Limb (tissue), 2 donors: Measurements from ENCODE around the gene RARG.
A peak's percentile ranks its signal among the peaks of the same experiment; 100 is the strongest.

Experiments
- DNase-seq, 2 donors: peaks; one replicate each; pipeline ENCODE4 v3.0.0-alpha.2; 2016; ENCODE audit errors: extremely low spot score in 2 of 2

The RARG gene

DNA sequence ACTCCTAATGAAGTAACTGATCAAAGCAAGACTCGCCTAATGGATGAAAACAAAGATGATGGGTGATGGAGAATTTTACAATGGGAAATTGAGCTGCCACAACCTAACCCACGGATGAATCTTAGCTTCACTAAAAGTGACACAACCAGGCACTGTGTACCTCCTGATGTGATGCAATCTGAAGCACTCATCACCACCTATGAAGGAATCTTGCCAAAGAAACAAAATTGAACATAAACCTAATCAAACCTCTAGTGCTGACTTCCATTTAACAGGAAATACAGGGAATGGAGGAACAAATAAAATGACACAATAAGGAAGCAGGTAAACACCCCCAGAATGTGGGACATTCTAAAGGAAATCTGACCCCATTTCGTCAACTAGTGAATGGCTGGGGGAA, 13.3 kb upstream of the RARG start:
- no peak for DNase-seq

DNA sequence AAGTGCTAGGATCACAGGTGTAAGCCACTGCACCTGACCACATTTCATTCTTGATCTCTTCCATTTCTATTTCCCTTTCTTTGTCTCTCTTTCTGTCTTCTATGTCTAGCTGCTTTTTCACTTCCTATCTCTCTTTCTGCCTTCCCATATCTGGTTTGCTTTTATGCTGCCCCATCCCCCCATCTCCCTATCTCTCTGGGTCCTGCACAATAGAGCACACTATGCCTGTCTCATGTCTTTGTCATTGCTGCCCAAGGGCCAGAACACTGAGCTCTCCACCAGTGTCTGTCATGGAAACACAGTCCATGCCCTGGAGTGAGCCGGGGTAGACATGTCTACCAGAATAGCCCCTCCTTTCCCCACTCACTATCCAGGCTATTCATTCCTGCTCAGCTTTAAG, 12.3 kb upstream of the RARG start:
- no peak for DNase-seq

DNA sequence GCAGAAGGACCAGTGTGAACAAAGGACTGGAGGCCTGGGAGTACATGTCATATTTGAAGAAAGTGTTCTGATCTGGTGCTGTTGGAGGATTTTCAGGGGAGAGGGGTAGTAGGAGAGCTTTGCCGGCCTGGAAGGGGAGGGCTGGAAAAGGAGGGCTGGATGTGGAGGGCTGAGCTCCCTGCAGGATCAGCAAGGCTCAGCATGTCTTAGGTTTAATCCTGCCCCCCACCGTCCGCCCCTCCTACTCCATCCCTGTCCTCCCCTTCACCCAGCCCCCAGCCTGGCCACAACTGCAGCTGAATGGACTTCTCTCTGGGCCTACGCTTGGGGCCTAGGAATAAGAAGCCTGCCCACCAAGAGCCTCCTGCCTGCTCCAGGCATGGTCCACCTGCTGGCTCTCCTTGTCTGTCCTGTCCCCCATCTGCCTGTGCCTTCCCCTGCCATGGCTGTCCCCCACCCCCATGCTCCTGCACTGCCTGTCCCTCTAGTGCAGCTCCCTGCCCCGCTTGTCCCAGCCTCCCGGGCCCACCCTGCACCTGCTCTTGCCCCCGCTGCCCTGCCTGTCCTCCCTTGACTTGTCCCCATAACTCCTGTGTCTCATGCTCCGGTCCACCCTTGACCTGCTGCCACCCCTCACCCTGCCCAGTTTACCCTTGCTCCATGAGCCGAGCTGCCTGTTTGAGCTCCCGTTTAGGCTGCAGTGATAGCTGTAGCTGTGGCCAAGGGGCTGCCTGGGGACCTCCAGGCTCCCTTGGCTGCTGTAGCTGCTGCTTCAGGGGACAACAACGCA, 9.8 kb upstream of the RARG start:
- DNase-seq = no peak

DNA sequence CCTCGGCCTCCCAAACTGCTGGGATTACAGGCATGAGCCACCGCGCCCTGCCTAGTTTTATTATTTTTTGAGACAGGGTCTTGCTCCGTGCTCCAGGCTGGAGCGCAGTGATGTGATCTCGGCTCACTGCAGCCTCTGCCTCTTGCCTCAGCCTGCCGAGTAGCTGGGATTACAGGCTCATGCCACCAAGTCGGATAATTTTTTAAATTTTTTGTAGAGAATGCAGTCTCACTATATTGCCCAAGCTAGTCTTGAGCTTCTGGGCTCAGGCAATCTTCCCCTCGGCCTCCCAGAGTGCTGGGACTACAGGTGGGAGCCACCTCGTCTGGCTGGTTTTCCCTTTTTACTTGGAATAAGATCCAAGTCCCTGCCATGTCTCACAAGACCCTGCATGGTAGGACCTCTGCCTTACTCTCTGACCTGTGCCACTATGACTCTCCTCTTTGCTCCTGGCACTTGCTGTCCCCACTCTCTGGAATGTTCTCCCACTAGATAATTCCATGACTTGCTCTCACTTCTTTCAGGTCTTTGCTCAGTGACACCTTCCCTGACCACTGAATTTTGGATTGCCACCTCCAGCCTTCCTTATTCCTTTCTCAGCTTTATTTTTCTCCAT, 7.7 kb upstream of the RARG start:
- DNase-seq = no peak

DNA sequence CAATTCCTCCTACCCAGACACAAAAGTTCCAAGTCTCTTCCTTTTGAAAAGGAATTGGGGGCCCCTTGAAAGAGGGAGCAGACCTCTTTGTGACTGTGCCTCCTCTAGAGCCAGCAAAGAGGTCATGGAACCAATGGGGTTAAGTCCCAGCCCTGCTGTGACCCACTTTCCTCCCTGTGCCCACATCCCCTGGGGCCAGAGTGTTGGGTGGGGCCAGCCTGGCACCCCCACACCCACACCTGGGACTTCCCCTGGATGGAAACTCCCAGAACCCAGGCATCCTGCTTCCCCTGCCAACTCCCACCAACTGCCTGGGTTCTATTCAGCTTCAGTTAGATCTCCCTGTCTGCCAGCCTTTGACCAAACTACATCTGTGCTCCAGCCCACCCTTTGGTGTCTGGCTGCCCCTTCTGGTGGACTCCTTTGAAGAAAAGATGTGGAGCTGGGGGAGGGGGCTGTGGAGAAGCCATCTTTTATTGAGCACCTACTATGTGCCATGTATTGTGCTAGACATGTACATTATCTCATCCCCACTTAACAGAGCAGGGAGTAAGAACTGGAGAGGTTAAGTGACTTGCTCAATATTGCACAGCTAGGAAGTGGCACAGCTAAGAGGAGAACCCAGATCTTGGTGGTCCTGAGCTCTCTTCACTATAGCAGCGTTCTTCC, 4.6 kb upstream of the RARG start:
- no peak for DNase-seq

DNA sequence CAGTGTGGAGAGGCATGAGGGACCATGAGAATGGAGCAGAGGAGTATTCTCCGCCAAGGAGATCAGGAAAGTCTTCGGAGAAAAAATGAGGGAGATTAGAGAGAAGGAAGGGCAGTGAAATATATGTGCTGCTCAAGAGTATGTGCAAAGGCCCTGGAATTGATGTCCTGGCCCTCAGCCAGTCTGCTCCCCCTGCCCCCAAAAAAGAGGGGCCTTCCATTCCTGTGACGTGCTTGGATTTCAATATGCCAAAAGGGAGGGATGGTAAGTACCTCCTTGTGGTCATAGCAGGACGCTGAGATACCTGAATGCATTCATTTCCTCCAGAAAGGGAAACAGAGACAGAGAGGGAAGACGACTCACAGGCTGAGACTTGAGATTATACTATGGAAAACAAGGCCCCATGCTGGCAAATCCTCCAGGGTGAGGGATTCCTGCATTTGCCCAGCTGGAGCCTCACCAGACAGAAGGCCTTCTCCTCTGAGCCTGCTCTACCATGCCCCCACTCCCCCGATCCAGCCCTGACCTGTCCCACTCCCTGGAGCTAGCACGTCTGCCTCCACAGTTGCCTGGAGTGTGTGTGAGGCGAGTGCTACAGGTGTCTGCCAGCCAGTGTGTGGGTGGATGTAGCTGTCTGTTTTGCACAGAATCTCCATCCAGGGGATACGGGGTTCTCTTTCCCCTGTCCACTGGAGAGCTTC, 3.9 kb upstream of the RARG start:
- DNase-seq = no peak

DNA sequence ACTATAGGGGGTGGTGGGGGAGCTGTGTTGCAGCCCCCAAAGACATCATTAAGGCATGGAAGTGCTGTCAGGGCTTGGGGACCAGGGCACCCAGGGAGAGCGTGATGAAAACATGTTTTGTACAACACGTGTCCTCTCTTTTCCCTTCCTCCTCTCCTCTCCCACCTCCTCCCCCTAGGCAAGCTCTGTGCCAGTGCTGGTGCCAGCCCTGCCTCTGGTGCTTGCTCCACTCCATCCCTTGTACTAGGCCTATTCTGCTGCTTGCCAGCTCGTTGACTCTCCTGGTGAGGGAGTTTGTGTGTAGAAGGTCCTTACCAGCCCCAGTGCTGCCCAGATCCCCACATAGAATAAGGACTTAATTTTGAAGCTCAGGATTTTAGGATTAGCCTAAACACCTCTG, 3.2 kb upstream of the RARG start:
- no peak for DNase-seq

DNA sequence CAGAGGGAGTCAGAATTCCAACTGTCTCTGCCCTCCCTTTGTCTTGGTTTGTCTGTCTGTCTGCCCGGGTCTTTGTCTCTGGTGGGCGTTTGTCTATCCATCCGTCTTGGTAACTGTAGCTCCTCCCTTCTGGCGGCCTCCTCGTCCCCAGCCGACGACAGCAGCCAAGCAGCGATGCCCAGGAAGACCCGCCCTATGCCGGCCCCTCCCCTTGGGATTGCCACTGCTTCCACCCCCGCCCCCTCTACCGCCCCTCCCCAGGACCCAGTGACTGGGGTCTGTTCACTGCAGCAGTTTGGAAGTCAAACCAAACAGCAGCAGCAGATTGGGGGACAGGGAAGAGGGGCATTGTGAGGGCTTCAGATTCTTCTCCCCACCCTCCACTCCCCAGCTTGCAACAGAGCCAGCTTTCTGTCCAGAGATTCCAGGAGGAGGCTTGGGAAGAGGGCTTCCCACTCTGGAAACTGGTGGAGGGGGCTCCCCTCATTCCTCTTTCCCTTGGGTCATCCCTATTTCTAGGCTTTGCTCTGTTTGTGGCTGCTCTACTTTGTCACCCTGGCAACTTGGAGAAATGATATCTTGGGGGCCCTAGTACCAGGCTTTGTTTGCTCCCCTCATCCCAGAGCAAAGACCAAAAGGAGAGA, 2.4 kb upstream of the RARG start:
- DNase-seq = peak; percentile 51 to 76

DNA sequence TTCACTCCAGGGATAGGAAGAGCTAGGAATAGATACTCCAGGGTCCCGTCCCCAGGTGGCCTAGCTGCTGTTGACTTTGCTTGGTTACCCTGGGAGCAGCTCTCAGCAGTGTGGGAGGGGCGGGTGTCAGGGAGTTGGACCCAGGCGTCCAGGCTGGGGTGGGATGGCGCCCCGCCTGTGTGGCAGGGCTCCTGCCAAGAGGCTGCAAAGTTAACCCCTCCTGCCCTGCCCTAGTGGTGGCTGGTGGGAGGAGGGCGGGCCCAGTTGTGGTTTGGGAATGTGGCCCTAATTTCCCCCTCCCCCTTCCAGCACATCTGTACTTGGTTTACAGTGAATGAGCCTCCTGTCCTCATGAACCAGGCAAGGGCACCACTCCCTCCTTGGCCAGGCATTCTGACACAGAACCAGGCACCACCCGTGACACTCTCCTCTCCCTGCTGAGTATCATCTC, 1.7 kb upstream of the RARG start:
- DNase-seq = peak in 1 of 2 donors; percentile 36

DNA sequence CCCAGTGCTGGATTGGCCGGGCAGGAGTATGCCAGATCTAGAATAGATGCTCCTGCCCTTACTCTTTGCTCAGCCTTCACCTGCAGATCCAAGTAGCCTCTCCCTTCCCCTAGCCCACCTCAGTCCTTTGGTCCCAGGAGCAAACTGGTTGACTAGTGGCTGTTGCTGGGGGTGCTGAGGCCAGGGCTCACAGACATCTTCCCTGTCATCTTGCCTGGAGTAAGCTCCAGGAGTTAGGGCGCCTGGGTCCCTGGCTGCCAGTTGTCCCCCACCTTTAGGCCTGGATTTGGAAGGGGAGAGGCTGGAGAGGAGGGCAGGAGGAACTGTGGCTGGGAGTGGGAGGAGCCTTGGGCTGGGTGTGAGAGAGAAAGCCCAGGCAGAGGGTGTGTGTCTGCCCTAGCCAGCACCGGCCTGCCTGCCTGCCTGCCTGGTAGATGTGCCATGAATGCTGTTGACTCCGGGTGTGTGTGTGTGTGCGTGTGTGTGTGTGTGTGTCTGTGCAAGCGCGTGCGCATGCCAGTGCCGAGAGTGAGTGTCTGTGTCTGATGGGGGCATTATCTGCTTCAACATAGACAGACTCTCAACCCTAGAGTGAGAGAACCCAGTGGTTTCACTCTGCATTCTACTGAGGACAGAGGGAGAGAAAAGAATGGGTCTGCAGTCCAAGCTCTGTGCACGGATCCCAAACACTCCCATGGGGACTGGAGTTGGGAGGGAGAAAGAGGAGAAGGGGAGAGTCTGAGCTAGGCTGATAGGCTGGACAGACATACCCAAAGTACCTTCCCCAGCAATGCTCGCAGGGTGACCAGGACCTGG, 845 bp upstream of the RARG start:
- peak in 1 of 2 donors; percentile 51 for DNase-seq

DNA sequence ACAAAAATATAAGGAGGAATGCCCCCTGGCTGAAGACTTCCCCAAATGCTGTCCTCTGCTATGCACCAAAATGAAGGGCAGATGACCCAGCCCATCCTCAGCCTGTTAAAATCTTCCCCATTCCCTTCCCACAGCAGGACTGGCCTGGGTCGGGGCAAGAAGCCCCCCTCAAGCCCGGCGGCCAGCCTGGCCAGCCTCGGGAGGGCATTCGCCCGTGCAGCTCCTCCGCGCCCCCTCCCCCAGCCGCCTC, 413 bp downstream of the RARG start:
- no peak for DNase-seq

DNA sequence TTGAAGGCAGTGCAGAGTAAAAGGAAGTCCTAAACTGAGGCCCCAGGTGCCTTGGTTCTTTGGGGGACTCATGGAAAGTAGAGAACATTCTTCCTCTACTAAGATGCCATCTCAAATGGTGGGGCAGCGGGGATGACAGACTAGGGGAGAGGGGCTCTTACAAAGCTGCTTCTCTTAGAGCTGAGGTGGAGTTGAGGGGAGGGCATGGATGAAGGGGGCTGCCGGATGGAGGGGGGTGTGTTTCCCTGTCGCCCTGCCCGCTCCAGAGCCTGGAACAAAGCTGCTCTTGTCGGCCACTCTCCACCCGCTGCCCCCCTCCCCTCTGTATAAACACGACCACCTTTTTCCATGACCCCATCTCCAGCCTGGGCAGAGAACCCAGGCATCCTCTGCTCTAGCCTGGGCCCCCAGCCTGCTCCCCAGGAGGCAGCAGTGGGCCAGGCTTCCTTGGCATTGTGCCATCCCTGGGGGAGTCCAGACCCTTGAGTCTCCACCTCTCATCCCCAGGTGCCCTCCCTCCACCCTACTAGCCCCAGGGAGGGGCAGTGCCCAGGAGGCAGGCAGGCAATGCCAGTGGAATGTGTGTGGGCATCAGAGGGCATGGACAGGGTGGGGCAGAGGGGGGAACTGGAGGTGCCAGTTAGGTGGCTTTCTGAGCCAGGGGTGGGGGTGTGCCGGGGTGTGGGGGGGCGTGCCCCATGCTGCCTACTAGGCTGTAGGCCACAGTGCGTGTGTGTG, 1.7 kb downstream of the RARG start:
- DNase-seq = peak in 1 of 2 donors; percentile 75

DNA sequence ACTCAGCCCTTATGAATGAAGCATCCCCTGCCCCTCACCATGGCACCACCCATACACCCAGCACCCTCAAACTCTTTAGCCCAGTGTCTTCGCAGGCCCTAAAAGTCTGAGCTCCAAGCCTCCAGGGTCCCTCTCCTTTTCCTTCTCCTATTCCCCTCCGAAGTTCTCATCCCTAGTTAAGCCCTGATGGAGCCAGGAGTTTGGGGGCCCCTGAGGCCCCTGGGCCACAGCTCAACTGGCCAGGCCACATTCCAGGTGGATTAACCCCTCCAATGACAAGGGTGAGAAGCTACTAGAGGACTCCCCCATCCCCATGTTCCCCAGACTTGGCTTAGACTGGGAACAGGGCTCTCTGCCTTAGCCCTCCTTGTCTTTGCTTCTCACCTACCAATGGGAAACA, 2.6 kb downstream of the RARG start:
- DNase-seq = no peak

DNA sequence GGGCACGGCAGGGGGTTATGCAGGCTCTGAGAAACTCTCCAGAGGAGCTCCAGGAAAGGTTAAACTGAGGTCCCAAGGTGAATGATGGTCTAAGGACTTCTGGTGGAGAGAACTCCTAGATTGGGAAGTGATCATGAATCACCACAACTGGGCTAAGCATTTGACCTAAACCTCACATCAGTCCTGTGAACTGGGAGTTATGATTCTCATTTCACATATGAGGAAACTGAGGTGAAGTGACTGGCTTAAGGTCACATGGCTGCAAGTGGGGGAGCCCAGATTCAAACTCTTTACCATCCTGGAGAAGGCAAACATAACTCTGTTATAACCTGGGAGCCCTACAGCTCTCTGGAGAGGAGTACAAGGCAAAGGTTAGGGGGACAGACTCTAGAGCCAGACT, 4.2 kb downstream of the RARG start:
- no peak for DNase-seq

DNA sequence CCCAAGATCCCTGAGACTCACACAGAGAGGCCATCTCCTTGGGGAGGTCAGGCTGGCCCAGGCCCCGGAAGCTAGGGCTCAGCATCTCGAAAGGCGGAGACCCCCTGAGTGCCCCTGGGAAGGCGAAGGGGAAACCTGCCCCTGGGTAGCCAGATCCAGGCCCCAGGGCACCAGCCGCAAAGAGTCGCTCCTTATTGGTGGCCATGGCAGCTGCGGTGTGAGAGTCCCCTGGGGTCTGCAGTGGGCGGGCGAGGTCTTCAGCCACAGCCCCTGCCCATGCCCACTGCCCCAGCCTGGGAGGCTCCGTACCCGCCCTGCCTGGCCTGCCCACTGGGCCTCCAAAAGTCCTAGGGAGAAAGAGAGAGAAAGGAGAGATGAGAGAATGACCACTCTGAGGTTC, 4.7 kb downstream of the RARG start:
- DNase-seq = no peak

DNA sequence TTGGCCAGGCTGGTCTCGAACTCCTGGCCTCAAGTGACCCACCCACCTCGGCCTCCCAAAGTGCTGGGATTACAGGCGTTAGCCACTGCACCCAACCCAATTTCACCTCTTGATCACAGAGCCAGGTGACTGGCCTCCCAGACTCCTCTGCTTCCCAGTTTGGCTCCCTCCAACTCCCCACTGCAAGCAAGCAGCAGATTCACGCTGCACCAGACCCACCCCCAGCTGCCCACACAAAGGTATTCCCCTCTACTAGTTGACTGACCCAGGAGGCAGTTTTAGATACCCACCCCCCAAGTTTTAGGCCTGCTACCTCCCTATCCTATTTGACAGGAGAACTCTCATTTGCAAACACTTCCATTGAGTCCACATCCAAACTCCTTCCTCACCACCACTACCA, 5.2 kb downstream of the RARG start:
- DNase-seq = no peak

DNA sequence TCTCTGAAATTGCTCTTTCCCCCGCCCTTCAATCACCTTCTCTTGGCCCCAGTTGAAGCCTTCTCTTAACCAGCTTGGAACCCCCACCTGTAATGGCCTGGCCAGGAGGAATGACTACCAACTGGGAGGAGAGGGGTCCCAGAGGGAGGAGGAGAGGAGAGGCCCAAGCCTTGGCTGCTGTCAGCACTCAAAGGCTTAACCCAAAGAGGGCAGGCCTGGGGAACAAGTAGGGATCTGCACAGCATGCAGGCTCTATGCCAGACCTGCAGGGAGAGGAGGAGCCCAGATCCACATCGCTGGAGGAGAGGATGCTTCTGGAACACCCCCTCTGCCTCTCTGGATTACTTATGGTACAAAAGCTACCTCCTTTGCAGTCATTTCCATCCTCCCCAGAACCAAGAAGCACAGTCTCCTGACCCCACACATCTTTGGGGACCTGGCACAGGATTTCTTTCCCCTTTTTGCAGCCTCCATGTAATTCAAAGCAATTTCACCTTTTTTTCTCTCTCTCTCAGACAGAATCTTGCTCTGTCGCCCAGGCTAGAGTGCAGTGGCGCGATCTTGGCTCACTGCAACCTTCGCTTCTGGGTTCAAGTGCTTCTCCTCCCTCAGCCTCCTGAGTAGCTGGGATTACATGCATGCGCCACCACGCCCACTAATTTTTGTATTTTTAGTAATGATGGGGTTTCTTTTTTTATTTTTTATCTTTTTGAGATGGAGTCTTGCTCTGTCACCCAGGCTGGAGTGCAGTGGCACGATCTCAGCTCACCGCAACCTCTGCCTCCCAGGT, 6.2 kb downstream of the RARG start:
- no peak for DNase-seq

DNA sequence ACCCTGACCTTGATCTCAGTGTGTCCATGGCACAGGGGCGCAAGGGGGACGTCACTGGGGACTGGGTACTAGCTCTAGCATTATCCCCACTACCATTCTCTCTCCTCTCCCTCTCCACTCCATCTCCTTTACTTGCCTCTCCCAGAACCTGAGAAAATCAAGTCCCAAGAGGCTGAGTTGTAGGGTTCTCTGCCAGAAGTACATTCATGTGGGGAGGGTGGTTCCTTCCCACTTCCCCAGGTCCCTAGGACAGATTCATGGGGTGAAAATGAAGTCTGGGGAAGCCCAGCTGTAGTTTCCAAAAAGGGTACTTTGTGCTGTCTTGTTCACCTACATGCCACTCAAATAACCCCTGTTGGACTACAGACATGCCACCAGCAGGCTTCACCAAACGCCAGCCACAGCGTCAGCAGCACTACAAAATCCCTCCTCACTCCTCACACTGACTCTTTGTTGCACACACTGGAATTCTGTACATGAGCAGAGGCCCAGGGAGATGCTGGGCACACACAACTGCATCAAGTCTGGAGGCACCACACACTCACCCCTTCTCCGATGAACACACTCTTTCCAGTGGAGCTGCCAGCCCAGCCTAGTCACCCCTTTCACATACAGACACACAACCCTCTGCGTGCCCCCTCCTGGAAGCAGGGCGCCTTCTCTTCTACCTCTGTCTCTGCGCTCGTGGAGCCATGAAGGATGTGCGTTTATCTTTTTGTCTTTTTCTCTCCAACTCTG, 6.9 kb downstream of the RARG start:
- DNase-seq = peak; percentile 61 to 70
